Measurements from ENCODE around the gene TRAP1. TPM values are rescaled to one million over a fixed set of nuclear protein-coding genes. Genes with fewer than 3 reads are reported as not detected.

The TRAP1 gene
- polyA plus RNA-seq, 3 donors = 22.8 to 54.0 (median 22.9) TPM

DNA sequence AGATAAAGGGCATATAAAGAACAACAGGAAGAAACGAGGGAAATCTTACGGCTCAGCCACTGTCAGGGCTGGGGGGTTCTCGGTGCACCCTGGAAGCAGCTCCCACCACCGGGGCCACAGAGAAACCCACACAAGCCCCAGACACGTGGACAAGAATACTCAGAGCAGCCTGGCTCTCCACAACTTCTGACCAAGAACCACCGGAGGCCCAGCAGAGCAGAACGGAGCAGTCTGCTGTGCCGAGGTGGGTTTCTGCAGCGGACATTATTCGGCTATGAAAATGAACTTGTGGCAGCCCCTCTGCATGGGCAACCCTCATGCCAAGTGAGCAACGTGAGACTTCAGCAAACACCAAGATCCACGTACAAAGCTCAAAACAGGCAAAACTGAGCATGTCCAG lies 56.0 kb downstream of the TRAP1 start:
- no peaks in the 10 kb centered on the region for H3K27me3 ChIP-seq (ENCODE audit: control insufficient read depth in 2 of 2, insufficient read depth in 2 of 2, low read length in 2 of 2)
- H3K9me3 ChIP-seq (replicated peaks in 1 of 2; ENCODE audit: control insufficient read depth in 1 of 2, insufficient read depth in 1 of 2, low read length in 2 of 2) = no peaks in the 10 kb centered on the region
- H3K79me2 ChIP-seq (ENCODE audit: insufficient read depth, low read length) = no peaks in the 10 kb centered on the region
- no peak for DNase-seq
- intact Hi-C loops (cut with micrococcal nuclease) = no loop called here
- H3K27me3 Mint-ChIP-seq (ENCODE audit: low read depth in 3 of 3) = no peaks in the 10 kb centered on the region
- no peak overlapping the region for H3K27ac Mint-ChIP-seq
- no peak overlapping the region for H3K9ac ChIP-seq (ENCODE audit: insufficient read depth, low read length, poor library complexity, severe bottlenecking)
- H3K4me3 Mint-ChIP-seq = no peak overlapping the region
- 95% methylated on average over 11 of the region's 12 CpGs for WGBS (ENCODE audit: insufficient coverage)
- H4K20me1 ChIP-seq (ENCODE audit: insufficient read depth, low read length) = no peaks in the 10 kb centered on the region
- H3K27ac ChIP-seq (ENCODE audit: low read depth in 1 of 2, low read length in 2 of 2) = no peak overlapping the region
- no peaks in the 10 kb centered on the region for H3K4me1 Mint-ChIP-seq
- TF ChIP-seq, protein P1, sequence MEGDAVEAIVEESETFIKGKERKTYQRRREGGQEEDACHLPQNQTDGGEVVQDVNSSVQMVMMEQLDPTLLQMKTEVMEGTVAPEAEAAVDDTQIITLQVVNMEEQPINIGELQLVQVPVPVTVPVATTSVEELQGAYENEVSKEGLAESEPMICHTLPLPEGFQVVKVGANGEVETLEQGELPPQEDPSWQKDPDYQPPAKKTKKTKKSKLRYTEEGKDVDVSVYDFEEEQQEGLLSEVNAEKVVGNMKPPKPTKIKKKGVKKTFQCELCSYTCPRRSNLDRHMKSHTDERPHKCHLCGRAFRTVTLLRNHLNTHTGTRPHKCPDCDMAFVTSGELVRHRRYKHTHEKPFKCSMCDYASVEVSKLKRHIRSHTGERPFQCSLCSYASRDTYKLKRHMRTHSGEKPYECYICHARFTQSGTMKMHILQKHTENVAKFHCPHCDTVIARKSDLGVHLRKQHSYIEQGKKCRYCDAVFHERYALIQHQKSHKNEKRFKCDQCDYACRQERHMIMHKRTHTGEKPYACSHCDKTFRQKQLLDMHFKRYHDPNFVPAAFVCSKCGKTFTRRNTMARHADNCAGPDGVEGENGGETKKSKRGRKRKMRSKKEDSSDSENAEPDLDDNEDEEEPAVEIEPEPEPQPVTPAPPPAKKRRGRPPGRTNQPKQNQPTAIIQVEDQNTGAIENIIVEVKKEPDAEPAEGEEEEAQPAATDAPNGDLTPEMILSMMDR (IDR thresholded peaks at IDR 0.05) = no peak
- H3K9me3 Mint-ChIP-seq = peaks cover 0 to 2% (median 0%) of the 10 kb centered on the region in 7 donors
- H3K4me3 ChIP-seq (replicated peaks in 1 of 3; ENCODE audit: low read depth in 2 of 3, low read length in 3 of 3) = no peak overlapping the region
- no peak overlapping the region for H2AFZ ChIP-seq (ENCODE audit: insufficient read depth, low read depth, low read length, poor library complexity, severe bottlenecking)
- no peak overlapping the region for H3K4me2 ChIP-seq (replicated peaks; ENCODE audit: extremely low read depth, low read length, poor library complexity, severe bottlenecking)
- no peaks in the 10 kb centered on the region for H3K4me1 ChIP-seq (ENCODE audit: control insufficient read depth in 1 of 2, insufficient read depth in 2 of 2, low read length in 2 of 2)
- peaks cover 63 to 92% of the 10 kb centered on the region in 2 donors for H3K36me3 ChIP-seq (replicated peaks in 1 of 2; ENCODE audit: control insufficient read depth in 1 of 2, insufficient read depth in 2 of 2, low read length in 2 of 2)
- H3K36me3 Mint-ChIP-seq = peaks cover 80 to 88% of the 10 kb centered on the region in 2 donors

DNA sequence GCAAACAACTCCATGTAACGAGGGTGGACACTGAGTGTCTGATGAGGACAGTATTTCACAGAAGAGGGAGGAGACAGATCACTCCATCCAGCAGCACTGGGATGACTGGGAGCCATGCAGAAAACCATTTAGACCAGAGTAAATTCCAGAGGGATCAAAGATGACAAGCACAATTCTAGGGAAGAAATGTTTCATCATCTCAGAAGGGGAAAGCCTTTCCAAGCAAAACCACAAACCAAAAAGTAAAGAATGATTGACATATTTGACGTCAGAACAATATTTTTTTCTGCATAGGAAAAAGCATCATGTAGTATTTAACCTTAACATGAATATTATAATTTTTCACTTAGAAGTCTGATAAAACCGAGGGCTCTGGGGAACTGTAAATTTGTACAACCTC lies 58.1 kb downstream of the TRAP1 start:
- no peak overlapping the region for H3K27ac Mint-ChIP-seq
- no peaks in the 10 kb centered on the region for H3K4me1 Mint-ChIP-seq
- DNase-seq = no peak
- Histone ChIP-seq H3K4me1 (ENCODE audit: control insufficient read depth in 1 of 2, insufficient read depth in 2 of 2, low read length in 2 of 2) (no peaks in the 10 kb centered on the region), H3K9ac (ENCODE audit: insufficient read depth, low read length, poor library complexity, severe bottlenecking) (no peak overlapping the region), H3K9me3 (replicated peaks in 1 of 2; ENCODE audit: control insufficient read depth in 1 of 2, insufficient read depth in 1 of 2, low read length in 2 of 2) (no peaks in the 10 kb centered on the region), H4K20me1 (ENCODE audit: insufficient read depth, low read length) (no peaks in the 10 kb centered on the region), H3K4me3 (replicated peaks in 1 of 3; ENCODE audit: low read depth in 2 of 3, low read length in 3 of 3) (no peak overlapping the region), H3K27me3 (ENCODE audit: control insufficient read depth in 2 of 2, insufficient read depth in 2 of 2, low read length in 2 of 2) (no peaks in the 10 kb centered on the region), H2AFZ (ENCODE audit: insufficient read depth, low read depth, low read length, poor library complexity, severe bottlenecking) (no peak overlapping the region), H3K79me2 (ENCODE audit: insufficient read depth, low read length) (no peaks in the 10 kb centered on the region), H3K27ac (ENCODE audit: low read depth in 1 of 2, low read length in 2 of 2) (no peak overlapping the region), H3K4me2 (replicated peaks; ENCODE audit: extremely low read depth, low read length, poor library complexity, severe bottlenecking) (no peak overlapping the region), H3K36me3 (replicated peaks in 1 of 2; ENCODE audit: control insufficient read depth in 1 of 2, insufficient read depth in 2 of 2, low read length in 2 of 2) (peaks cover 79 to 89% of the 10 kb centered on the region in 2 donors)
- TF ChIP-seq, protein P1 (IDR thresholded peaks at IDR 0.05) = no peak
- peaks cover 0 to 2% (median 0%) of the 10 kb centered on the region in 7 donors for H3K9me3 Mint-ChIP-seq
- no CpG with 5 or more reads among the region's 3 CpGs for WGBS (ENCODE audit: insufficient coverage)
- intact Hi-C loops (cut with micrococcal nuclease) = no loop called here
- H3K27me3 Mint-ChIP-seq (ENCODE audit: low read depth in 3 of 3) = no peaks in the 10 kb centered on the region
- no peak overlapping the region for H3K4me3 Mint-ChIP-seq
- H3K36me3 Mint-ChIP-seq = peaks cover 78 to 97% of the 10 kb centered on the region in 2 donors

Measured in CD14-positive monocyte (primary cell).